ENCODE measurements around the gene HOXC10. TPM values are rescaled to one million over a fixed set of nuclear protein-coding genes. Genes with fewer than 3 reads are reported as not detected.
A peak's percentile ranks its signal among the peaks of the same experiment; 100 is the strongest.

The HOXC10 gene
- total and polyA plus RNA-seq, 7 experiments from 2014 or later, result not detected

DNA sequence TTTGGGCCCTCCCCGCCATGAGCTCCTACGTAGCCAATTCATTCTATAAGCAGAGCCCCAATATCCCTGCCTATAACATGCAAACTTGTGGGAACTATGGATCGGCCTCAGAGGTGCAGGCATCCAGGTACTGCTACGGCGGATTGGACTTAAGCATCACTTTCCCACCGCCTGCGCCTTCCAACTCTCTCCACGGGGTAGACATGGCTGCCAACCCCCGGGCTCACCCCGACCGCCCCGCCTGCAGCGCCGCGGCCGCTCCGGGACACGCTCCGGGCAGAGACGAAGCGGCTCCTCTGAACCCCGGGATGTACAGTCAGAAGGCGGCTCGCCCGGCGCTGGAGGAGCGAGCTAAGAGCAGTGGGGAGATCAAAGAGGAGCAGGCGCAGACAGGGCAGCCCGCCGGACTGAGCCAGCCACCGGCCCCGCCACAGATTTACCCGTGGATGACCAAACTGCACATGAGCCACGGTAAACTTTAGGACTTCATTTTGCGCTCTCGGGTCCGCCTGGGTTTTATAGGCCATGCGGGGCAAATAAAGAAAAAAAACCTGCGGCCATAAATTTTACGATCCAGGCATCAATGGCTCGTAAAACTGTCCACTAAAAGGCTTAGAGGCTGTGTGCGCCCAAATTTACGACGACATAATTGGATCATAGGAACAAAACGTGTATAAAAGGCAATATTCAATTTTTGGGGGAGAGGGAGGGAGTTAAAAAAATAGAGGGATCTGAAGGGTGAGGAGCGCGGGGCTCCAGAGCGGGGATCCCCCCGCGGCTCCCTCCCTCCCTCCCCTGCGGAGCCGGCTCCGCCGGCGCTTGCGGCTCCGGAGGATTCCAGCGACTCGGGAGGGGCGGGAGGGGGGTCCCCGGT is 48.4 kb downstream of the HOXC10 start:
- no peaks in the 10 kb centered on the region for H3K36me3 ChIP-seq (ENCODE audit: control insufficient read depth in 2 of 3, insufficient read depth in 3 of 3, low read length in 3 of 3)
- peaks cover 0 to 5% (median 0%) of the 10 kb centered on the region in 3 experiments for H3K9me3 ChIP-seq (ENCODE audit: control insufficient read depth in 2 of 3, low read length in 3 of 3)
- DNase-seq (no peak), ATAC-seq (no peak)
- Mint-ChIP-seq H3K27me3 (peaks cover 72 to 93% (median 84%) of the 10 kb centered on the region in 5 donors), H3K9me3 (peaks cover 0 to 7% (median 4%) of the 10 kb centered on the region in 11 donors), H3K4me3 (peak overlapping the region in 9 of 10 donors; percentile 57 to 80 (median 68)), H3K4me1 (peaks cover 6 to 51% (median 29%) of the 10 kb centered on the region in 7 donors), H3K27ac (peak overlapping the region in 1 of 9 donors; percentile 49), H3K36me3 (peaks cover 0 to 4% (median 0%) of the 10 kb centered on the region in 5 donors)
- H3K27ac ChIP-seq (ENCODE audit: low read depth, low read length), result no peak overlapping the region
- no peak overlapping the region for H3K4me3 ChIP-seq (ENCODE audit: low read length)
- ChIA-PET CTCF (interaction anchor here (0.6 to 2.2 kb wide), 15 partner anchors 12 to 998 kb away, joined by 3 to 17 read pairs (median 5); partner anchors contain the start of gene HOXC8), POLR2A (interaction anchor here (1.4 kb wide), 1 partner anchor 158 kb away, joined by 6 read pairs; no protein-coding TSS in a partner anchor)
- intact Hi-C loops (cut with micrococcal nuclease), result loop anchor here in 1 of 2 donors (2.0 to 5.0 kb wide), 3 partner anchors 36 to 167 kb away; no protein-coding TSS in a partner anchor
- H3K4me1 ChIP-seq (ENCODE audit: control insufficient read depth in 2 of 2, insufficient read depth in 2 of 2, low read length in 2 of 2), result peaks cover 7 to 13% of the 10 kb centered on the region in 2 donors
- H3K27me3 ChIP-seq (ENCODE audit: control insufficient read depth in 2 of 2, insufficient read depth in 2 of 2, low read length in 2 of 2), result peaks cover 18 to 57% of the 10 kb centered on the region in 2 donors

DNA sequence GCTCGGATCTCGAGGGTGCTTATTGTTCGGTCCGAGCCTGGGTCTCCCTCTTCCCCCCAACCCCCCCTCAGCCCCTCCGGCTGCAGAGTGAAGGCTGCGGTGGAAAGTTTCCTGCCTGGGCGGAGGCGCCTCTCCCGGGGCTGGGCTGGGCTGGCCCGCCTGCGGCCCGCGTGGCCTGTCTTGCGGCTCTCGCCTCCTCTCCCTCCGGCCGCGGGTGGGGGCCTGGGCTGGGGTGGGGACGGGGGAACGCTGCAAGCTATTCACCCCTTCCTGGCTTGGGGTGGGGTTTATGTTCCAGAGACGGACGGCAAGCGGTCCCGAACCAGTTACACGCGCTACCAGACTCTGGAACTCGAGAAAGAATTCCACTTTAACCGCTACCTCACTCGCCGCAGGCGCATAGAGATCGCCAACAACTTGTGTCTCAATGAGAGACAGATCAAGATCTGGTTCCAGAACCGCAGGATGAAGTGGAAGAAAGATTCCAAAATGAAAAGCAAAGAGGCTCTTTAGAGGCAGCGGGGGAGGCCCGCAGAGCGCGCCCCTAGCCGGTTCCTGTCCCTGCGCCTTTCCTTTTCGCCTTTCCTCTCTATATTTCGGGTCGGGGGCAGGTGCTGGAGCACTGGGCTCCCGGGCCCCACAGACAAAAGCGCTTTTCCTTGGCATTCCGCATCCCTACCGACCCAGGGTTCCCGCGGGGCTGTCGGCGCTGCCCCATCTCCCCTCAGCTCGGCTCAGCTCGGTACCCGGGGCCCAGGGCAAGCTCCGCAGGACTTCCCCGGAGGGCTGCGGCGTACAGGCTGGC is 49.2 kb downstream of the HOXC10 start:
- Mint-ChIP-seq H3K4me3 (peak overlapping the region; percentile 54 to 80 (median 71)), H3K27ac (peak overlapping the region in 1 of 9 donors; percentile 26), H3K4me1 (peaks cover 6 to 45% (median 24%) of the 10 kb centered on the region in 7 donors), H3K27me3 (peaks cover 76 to 93% (median 86%) of the 10 kb centered on the region in 5 donors), H3K36me3 (peaks cover 0 to 4% (median 0%) of the 10 kb centered on the region in 5 donors), H3K9me3 (peaks cover 0 to 7% (median 4%) of the 10 kb centered on the region in 11 donors)
- ATAC-seq (no peak), DNase-seq (no peak)
- Histone ChIP-seq H3K36me3 (ENCODE audit: control insufficient read depth in 2 of 3, insufficient read depth in 3 of 3, low read length in 3 of 3) (no peaks in the 10 kb centered on the region), H3K27ac (ENCODE audit: low read depth, low read length) (no peak overlapping the region), H3K27me3 (ENCODE audit: control insufficient read depth in 2 of 2, insufficient read depth in 2 of 2, low read length in 2 of 2) (peaks cover 11 to 50% of the 10 kb centered on the region in 2 donors), H3K4me1 (ENCODE audit: control insufficient read depth in 2 of 2, insufficient read depth in 2 of 2, low read length in 2 of 2) (peaks cover 7 to 9% of the 10 kb centered on the region in 2 donors), H3K4me3 (ENCODE audit: low read length) (no peak overlapping the region), H3K9me3 (ENCODE audit: control insufficient read depth in 2 of 3, low read length in 3 of 3) (peaks cover 0 to 5% (median 0%) of the 10 kb centered on the region in 3 experiments)
- CTCF ChIA-PET, result interaction anchor here (0.6 kb wide), 2 partner anchors 257 to 998 kb away, joined by 3 to 4 read pairs; no protein-coding TSS in a partner anchor
- POLR2A ChIA-PET, result no interaction called here
- intact Hi-C loops (cut with micrococcal nuclease), result loop anchor here in 1 of 2 donors (2.0 to 5.0 kb wide), 3 partner anchors 37 to 167 kb away; no protein-coding TSS in a partner anchor

DNA sequence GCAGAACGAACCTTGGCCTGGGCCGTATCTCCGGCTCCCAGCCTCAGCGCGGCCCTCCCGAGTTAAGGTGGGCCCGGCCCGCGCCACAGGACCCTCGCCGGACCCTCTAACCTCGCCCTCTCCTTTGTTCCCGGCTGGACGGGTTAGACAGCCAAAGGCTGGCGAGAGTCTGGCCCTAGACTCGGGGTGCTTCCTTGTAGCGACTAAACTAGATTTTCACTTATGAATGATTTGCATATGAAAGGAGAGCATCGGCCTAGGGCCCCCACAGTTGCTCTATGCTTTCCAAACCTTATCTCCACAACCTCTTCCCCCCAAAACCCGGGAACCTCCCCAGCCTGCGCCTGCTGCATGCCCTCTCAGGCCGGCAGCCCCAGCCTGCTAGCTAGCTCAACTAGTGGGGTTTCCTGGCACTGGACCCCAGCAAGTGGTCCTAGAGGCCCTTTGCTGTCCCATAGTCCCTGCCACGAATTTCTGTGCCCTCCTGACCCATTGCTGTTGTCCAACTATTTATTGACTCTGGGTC is 49.9 kb downstream of the HOXC10 start:
- POLR2A ChIA-PET, result no interaction called here

DNA sequence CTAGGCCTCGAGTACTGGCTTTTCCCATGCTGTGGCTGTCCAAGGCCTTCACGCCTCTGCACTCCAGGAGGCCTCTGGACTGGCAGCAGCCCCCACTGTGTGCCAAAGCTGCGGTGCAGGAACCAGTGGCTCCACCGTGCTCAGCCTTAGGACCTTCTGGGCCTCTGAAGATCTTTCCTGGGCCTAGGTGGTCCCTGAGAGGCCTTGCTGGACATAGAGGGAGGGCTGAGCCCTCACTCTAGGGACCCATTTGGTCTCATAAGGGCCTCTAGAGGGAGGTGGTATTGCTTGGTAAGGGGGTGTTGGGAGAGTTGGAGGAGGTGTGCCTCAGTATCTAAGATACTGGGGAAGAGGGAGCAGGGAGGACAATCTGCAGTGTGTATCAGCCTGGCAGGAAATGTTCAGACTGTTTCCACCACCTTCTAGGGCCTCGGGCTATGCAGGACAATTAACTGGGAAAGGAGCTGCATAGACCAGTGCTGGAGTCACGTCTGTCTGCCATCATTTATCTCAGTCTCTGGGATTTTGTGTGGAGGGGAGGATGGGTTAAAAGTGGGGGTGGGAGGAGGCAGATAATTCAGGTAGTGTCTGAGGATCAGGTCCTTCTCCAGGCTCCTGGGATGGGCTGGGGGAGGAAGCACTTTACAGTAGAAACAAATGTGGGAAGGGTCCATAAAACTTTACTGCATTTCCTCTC is 50.8 kb downstream of the HOXC10 start:
- intact Hi-C loops (cut with micrococcal nuclease), result no loop called here
- Histone ChIP-seq H3K4me3 (ENCODE audit: low read length) (no peak overlapping the region), H3K9me3 (ENCODE audit: control insufficient read depth in 2 of 3, low read length in 3 of 3) (peaks cover 0 to 5% (median 0%) of the 10 kb centered on the region in 3 experiments), H3K36me3 (ENCODE audit: control insufficient read depth in 2 of 3, insufficient read depth in 3 of 3, low read length in 3 of 3) (no peaks in the 10 kb centered on the region), H3K4me1 (ENCODE audit: control insufficient read depth in 2 of 2, insufficient read depth in 2 of 2, low read length in 2 of 2) (peaks cover 7 to 9% of the 10 kb centered on the region in 2 donors), H3K27me3 (ENCODE audit: control insufficient read depth in 2 of 2, insufficient read depth in 2 of 2, low read length in 2 of 2) (peaks cover 11 to 47% of the 10 kb centered on the region in 2 donors), H3K27ac (ENCODE audit: low read depth, low read length) (no peak overlapping the region)
- no peak for DNase-seq
- Mint-ChIP-seq H3K4me1 (peaks cover 0 to 32% (median 14%) of the 10 kb centered on the region in 7 donors), H3K27me3 (peaks cover 77 to 97% (median 86%) of the 10 kb centered on the region in 5 donors), H3K9me3 (peaks cover 0 to 5% (median 4%) of the 10 kb centered on the region in 11 donors), H3K4me3 (no peak overlapping the region), H3K36me3 (peaks cover 0 to 4% (median 0%) of the 10 kb centered on the region in 5 donors), H3K27ac (no peak overlapping the region)
- ChIA-PET CTCF (interaction anchor here (2.1 kb wide), 1 partner anchor 170 kb away, joined by 5 read pairs; no protein-coding TSS in a partner anchor), POLR2A (no interaction called here)
- ATAC-seq, result no peak

More for the DNA sequence above, 49.9 kb downstream of the HOXC10 start:
- peak overlapping the region in 8 of 10 donors; percentile 34 to 80 (median 56) for H3K4me3 Mint-ChIP-seq
- H3K36me3 Mint-ChIP-seq, result peaks cover 0 to 4% (median 0%) of the 10 kb centered on the region in 5 donors
- Histone ChIP-seq H3K4me3 (ENCODE audit: low read length) (no peak overlapping the region), H3K4me1 (ENCODE audit: control insufficient read depth in 2 of 2, insufficient read depth in 2 of 2, low read length in 2 of 2) (peaks cover 7 to 9% of the 10 kb centered on the region in 2 donors), H3K27ac (ENCODE audit: low read depth, low read length) (no peak overlapping the region), H3K36me3 (ENCODE audit: control insufficient read depth in 2 of 3, insufficient read depth in 3 of 3, low read length in 3 of 3) (no peaks in the 10 kb centered on the region), H3K27me3 (ENCODE audit: control insufficient read depth in 2 of 2, insufficient read depth in 2 of 2, low read length in 2 of 2) (peaks cover 11 to 51% of the 10 kb centered on the region in 2 donors), H3K9me3 (ENCODE audit: control insufficient read depth in 2 of 3, low read length in 3 of 3) (peaks cover 0 to 5% (median 0%) of the 10 kb centered on the region in 3 experiments)
- H3K27ac Mint-ChIP-seq, result peak overlapping the region in 1 of 9 donors; percentile 74
- H3K9me3 Mint-ChIP-seq, result peaks cover 0 to 6% (median 4%) of the 10 kb centered on the region in 11 donors
- CTCF ChIA-PET, result interaction anchor here (0.6 kb wide), 1 partner anchor 256 kb away, joined by 4 read pairs; no protein-coding TSS in a partner anchor
- H3K4me1 Mint-ChIP-seq, result peaks cover under 1 to 39% (median 19%) of the 10 kb centered on the region in 7 donors
- peaks cover 76 to 94% (median 87%) of the 10 kb centered on the region in 5 donors for H3K27me3 Mint-ChIP-seq
- DNase-seq, result no peak
- intact Hi-C loops (cut with micrococcal nuclease), result loop anchor here in 1 of 2 donors (5.0 kb wide), 2 partner anchors 38 to 73 kb away; no protein-coding TSS in a partner anchor
- ATAC-seq, result no peak

DNA sequence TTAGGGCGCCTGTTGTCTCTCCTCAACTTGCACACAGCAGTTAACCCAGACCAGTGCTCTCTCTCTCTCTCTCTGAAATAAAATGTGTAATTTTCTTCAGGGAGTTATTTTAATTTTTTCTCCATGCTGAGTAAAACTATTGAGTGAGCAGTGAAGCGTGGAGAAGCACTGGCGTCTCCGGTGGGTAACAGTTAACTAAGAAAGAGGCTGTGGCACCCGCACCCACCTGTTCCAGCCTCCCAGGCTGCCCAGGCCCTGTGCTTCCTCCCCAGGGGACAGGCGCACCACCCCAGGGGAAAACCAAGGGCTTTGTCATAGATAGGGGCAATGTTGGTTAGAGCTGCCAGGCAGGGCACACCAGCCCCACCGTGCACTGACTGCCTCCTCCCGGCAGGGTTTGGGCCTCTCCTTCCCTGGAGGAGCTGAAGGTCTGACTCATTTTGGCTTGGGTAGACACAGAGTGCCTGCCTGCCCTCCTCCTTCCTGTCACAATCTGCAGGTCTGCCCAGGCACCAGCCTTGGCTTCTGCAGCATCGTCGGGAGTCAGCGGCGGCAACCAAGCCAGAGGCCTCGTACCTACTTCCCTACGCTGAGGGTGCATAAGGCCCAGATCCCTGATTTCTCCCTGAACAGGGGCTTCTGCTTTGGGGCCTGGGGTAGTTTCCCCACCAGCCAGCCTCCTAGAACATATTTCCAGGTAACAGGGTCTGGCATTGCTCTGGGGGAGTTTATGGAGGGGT is 51.8 kb downstream of the HOXC10 start:
- Histone ChIP-seq H3K27ac (ENCODE audit: low read depth, low read length) (no peak overlapping the region), H3K9me3 (ENCODE audit: control insufficient read depth in 2 of 3, low read length in 3 of 3) (peaks cover 0 to 5% (median 0%) of the 10 kb centered on the region in 3 experiments), H3K4me3 (ENCODE audit: low read length) (no peak overlapping the region), H3K4me1 (ENCODE audit: control insufficient read depth in 2 of 2, insufficient read depth in 2 of 2, low read length in 2 of 2) (peaks cover 7 to 9% of the 10 kb centered on the region in 2 donors), H3K27me3 (ENCODE audit: control insufficient read depth in 2 of 2, insufficient read depth in 2 of 2, low read length in 2 of 2) (peaks cover 10 to 41% of the 10 kb centered on the region in 2 donors), H3K36me3 (ENCODE audit: control insufficient read depth in 2 of 3, insufficient read depth in 3 of 3, low read length in 3 of 3) (no peaks in the 10 kb centered on the region)
- ChIA-PET POLR2A (no interaction called here), CTCF (interaction anchor here (1.3 to 2.5 kb wide), 3 partner anchors 15 to 169 kb away, joined by 3 to 6 read pairs (median 5); no protein-coding TSS in a partner anchor)
- Mint-ChIP-seq H3K27me3 (peaks cover 77 to 93% (median 84%) of the 10 kb centered on the region in 5 donors), H3K9me3 (peaks cover 0 to 5% (median 4%) of the 10 kb centered on the region in 11 donors), H3K4me1 (peaks cover 0 to 28% (median 14%) of the 10 kb centered on the region in 7 donors), H3K27ac (no peak overlapping the region), H3K36me3 (peaks cover 0 to 4% (median 0%) of the 10 kb centered on the region in 5 donors), H3K4me3 (no peak overlapping the region)
- ATAC-seq (no peak), DNase-seq (no peak)
- intact Hi-C loops (cut with micrococcal nuclease), result no loop called here
